HEK293 (cell line): ENCODE results near the gene SPATS1.

Experiments used
- CTCF ChIP-seq: fragments of 450-650 bp; formaldehyde crosslinking; IDR thresholded peaks from 2 replicates; pipeline ENCODE4 v1.5.1; 2016; ENCODE audit warnings: missing biosample characterization, missing genetic modification characterization
- ZBTB7A ChIP-seq: fragments of 450-650 bp; formaldehyde crosslinking; IDR thresholded peaks from 2 replicates; pipeline ENCODE4 v1.5.1; 2016; ENCODE audit warnings: low read depth, missing biosample characterization, missing genetic modification characterization
- ZNF292 ChIP-seq: fragments of 450-650 bp; formaldehyde crosslinking; IDR thresholded peaks from 2 replicates; pipeline ENCODE4 v1.5.1; 2016; ENCODE audit warnings: low read depth, missing biosample characterization, missing genetic modification characterization, borderline replicate concordance
- ZNF580 ChIP-seq: fragments of 450-650 bp; formaldehyde crosslinking; IDR thresholded peaks from 2 replicates; pipeline ENCODE4 v1.5.1; 2016; ENCODE audit warnings: missing biosample characterization, missing genetic modification characterization
- ZSCAN30 ChIP-seq: fragments of 450-650 bp; IDR thresholded peaks from 2 replicates; pipeline ENCODE4 v1.5.1; 2018; ENCODE audit warnings: missing biosample characterization, mild to moderate bottlenecking, missing genetic modification characterization, moderate library complexity

GRCh38 chr6:44333942-44334341 is 8.5 kb upstream of the SPATS1 start:
- TF ChIP-seq ZNF580 = no peak
- TF ChIP-seq ZNF292 (tag by site-specific recombination) = no peak
- no peak for TF ChIP-seq CTCF (tag by site-specific recombination)
- no peak for TF ChIP-seq ZBTB7A
- no peak for TF ChIP-seq ZSCAN30 (tag by site-specific recombination)
